CD4-positive, alpha-beta T cell (primary cell): ENCODE results near the gene CDCP2. TPM values are rescaled to one million over a fixed set of nuclear protein-coding genes. Genes with fewer than 3 reads are reported as not detected.

ENCODE experiments used
- ATAC-seq: fragments of 200-7000 bp; cut with Tn5 transposase; one replicate; pipeline ENCODE4 v1.10.0; 2022; ENCODE audit warnings: mild to moderate bottlenecking; ENCODE audit not compliant: poor library complexity
- CTCF ChIA-PET: fragments of 350-600 bp; sonication (Branson Sonifier 250); formaldehyde crosslinking; loops from one replicate; lab custom pipeline; 2021; ENCODE audit warnings: antibody characterized with exemption, inconsistent platforms; lab: Charles Lee
- POLR2A ChIA-PET: fragments of 350-600 bp; sonication (Branson Sonifier 250); formaldehyde crosslinking; loops from one replicate; lab custom pipeline; 2021; ENCODE audit warnings: antibody characterized with exemption, inconsistent platforms; lab: Charles Lee
- DNase-seq, 14 experiments: peaks; one replicate each; pipeline ENCODE4 v3.0.0-alpha.2; 2013 to 2020; ENCODE audit warnings: mixed read lengths in 2 of 14
- H3K27ac ChIP-seq, 2 donors: one replicate each; pipeline versions ENCODE4 v1.5.1 to v1.7.0; 2013; ENCODE audit warnings: low read length in 2 of 2, low read depth in 1 of 2, mild to moderate bottlenecking in 1 of 2
- H3K27me3 ChIP-seq, 2 experiments: 1 replicate in 1 of 2; 2 replicates in 1 of 2; pipeline versions ENCODE4 v1.6.1 to v1.7.0; 2013; ENCODE audit warnings: low read length in 2 of 2, control low read depth in 1 of 2, mild to moderate bottlenecking in 1 of 2, moderate library complexity in 1 of 2; ENCODE audit not compliant: insufficient read depth in 2 of 2, control insufficient read depth in 1 of 2
- H3K36me3 ChIP-seq: one replicate; pipeline ENCODE4 v1.6.1; 2013; ENCODE audit warnings: low read length, control low read depth; ENCODE audit not compliant: insufficient read depth
- H3K4me1 ChIP-seq: one replicate; pipeline ENCODE4 v1.6.1; 2013; ENCODE audit warnings: low read length, control low read depth; ENCODE audit not compliant: insufficient read depth
- H3K4me3 ChIP-seq: one replicate; pipeline ENCODE4 v1.5.1; 2013; ENCODE audit warnings: mild to moderate bottlenecking, low read length, moderate library complexity
- H3K9me3 ChIP-seq, 2 experiments: 1 replicate in 1 of 2; 2 replicates in 1 of 2; pipeline versions ENCODE4 v1.6.1 to v1.7.0; 2013; ENCODE audit warnings: low read length in 2 of 2, mild to moderate bottlenecking in 2 of 2, control low read depth in 1 of 2, moderate library complexity in 1 of 2; ENCODE audit not compliant: control insufficient read depth in 1 of 2, insufficient read depth in 1 of 2
- H3K27ac Mint-ChIP-seq: one replicate; pipeline ENCODE4 v1.8.0; 2020; ENCODE audit warnings: mixed read lengths
- H3K27me3 Mint-ChIP-seq: one replicate; pipeline ENCODE4 v1.8.0; 2021; ENCODE audit warnings: mixed read lengths
- H3K36me3 Mint-ChIP-seq: one replicate; pipeline ENCODE4 v1.8.0; 2021; ENCODE audit warnings: low read depth, mixed read lengths
- H3K4me1 Mint-ChIP-seq: one replicate; pipeline ENCODE4 v1.8.0; 2021; ENCODE audit warnings: low read depth, mixed read lengths
- H3K4me3 Mint-ChIP-seq: one replicate; pipeline ENCODE4 v1.8.0; 2020; ENCODE audit warnings: mild to moderate bottlenecking, mixed read lengths
- H3K9me3 Mint-ChIP-seq: one replicate; pipeline ENCODE4 v1.8.0; 2020; ENCODE audit warnings: mixed read lengths
- intact Hi-C, 2 experiments: fragments of 100-400 bp; cut with DNase I in 1 of 2; cut with micrococcal nuclease in 1 of 2; formaldehyde crosslinking; loops; one replicate each; pipeline versions ENCODE4 v1.15.1 to v1.9.0; 2023 to 2025; cut with DNase I, micrococcal nuclease
- total RNA-seq, 174 experiments: library from RNA in 2 of 174; stranded (reverse) in 2 of 174; gene quantifications; one replicate each; pipeline ENCODE4 v1.2.3 and lab custom pipeline; 2021 to 2026
- TF ChIP-seq, protein P1 (sequence below): fragments of 200-600 bp; IDR thresholded peaks from one replicate; pipeline ENCODE4 v1.8.0; 2022; ENCODE audit warnings: antibody characterized with exemption, mild to moderate bottlenecking

Gene CDCP2
- total RNA-seq, 2 experiments from 2014 or later = not detected

- ATAC-seq (no peak), DNase-seq (no peak)
- H3K4me1 ChIP-seq = peaks cover 9% of the 10 kb centered on the region
- CTCF ChIA-PET = interaction anchor here (0.7 to 1.3 kb wide), 3 partner anchors 12 to 368 kb away, joined by 4 to 14 read pairs (median 4); no protein-coding TSS in a partner anchor
- no peaks in the 10 kb centered on the region for H3K36me3 ChIP-seq
- Mint-ChIP-seq H3K9me3 (no peaks in the 10 kb centered on the region), H3K36me3 (no peaks in the 10 kb centered on the region), H3K4me3 (no peak overlapping the region), H3K27me3 (peaks cover 3% of the 10 kb centered on the region), H3K27ac (no peak overlapping the region), H3K4me1 (no peaks in the 10 kb centered on the region)
- POLR2A ChIA-PET = interaction anchor here (1.4 kb wide), 1 partner anchor 369 kb away, joined by 3 read pairs; no protein-coding TSS in a partner anchor
- no peak overlapping the region for H3K4me3 ChIP-seq
- no peaks in the 10 kb centered on the region for H3K27me3 ChIP-seq
- intact Hi-C loops = loop anchor here (1.0 to 5.0 kb wide), 3 partner anchors 291 to 689 kb away; no protein-coding TSS in a partner anchor
- H3K27ac ChIP-seq = no peak overlapping the region
- TF ChIP-seq, protein P1, sequence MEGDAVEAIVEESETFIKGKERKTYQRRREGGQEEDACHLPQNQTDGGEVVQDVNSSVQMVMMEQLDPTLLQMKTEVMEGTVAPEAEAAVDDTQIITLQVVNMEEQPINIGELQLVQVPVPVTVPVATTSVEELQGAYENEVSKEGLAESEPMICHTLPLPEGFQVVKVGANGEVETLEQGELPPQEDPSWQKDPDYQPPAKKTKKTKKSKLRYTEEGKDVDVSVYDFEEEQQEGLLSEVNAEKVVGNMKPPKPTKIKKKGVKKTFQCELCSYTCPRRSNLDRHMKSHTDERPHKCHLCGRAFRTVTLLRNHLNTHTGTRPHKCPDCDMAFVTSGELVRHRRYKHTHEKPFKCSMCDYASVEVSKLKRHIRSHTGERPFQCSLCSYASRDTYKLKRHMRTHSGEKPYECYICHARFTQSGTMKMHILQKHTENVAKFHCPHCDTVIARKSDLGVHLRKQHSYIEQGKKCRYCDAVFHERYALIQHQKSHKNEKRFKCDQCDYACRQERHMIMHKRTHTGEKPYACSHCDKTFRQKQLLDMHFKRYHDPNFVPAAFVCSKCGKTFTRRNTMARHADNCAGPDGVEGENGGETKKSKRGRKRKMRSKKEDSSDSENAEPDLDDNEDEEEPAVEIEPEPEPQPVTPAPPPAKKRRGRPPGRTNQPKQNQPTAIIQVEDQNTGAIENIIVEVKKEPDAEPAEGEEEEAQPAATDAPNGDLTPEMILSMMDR = no peak
- H3K9me3 ChIP-seq = no peaks in the 10 kb centered on the region
Observed at GRCh38 chr1:54120698-54121481, 31.9 kb downstream of the CDCP2 start.

DNA sequence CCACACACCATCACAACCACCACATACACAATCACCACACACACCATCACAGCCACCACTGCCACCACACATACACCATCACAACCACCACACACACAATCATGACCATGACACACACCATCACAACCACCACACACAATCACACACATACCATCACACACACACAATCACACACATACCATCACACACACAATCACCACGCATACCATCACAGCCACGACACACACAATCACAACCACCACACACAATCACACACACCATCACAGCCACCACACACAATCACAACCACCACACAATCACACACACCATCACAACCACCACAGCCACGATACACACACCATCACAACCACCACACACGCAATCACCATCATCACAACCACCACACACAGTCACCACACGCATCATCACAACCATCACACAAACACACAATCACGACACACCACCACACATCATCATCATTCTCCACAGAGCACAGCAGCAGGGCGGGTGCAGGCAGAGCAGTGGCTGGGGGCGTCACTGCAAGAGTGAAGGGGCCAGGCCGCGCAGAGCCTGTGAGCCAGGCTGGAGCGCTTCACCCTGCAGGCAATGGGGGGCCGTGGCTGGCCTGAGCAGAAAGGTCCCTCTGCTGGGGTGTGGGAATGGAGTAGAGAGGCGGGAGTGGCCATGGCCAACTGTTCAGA lies 32.6 kb downstream of the CDCP2 start:
- Mint-ChIP-seq H3K27me3 (peaks cover 3% of the 10 kb centered on the region), H3K9me3 (no peaks in the 10 kb centered on the region), H3K4me1 (no peaks in the 10 kb centered on the region), H3K36me3 (no peaks in the 10 kb centered on the region), H3K27ac (no peak overlapping the region), H3K4me3 (no peak overlapping the region)
- CTCF ChIA-PET = no interaction called here
- H3K27ac ChIP-seq = no peak overlapping the region
- H3K4me1 ChIP-seq = peaks cover 9% of the 10 kb centered on the region
- H3K27me3 ChIP-seq = no peaks in the 10 kb centered on the region
- no peak overlapping the region for H3K4me3 ChIP-seq
- no peak for ATAC-seq
- intact Hi-C loops = loop anchor here in 1 of 2 experiments (5.0 kb wide), 1 partner anchor 292 kb away; no protein-coding TSS in a partner anchor
- POLR2A ChIA-PET = no interaction called here
- H3K36me3 ChIP-seq = no peaks in the 10 kb centered on the region
- TF ChIP-seq, protein P1 = no peak
- no peaks in the 10 kb centered on the region for H3K9me3 ChIP-seq
- no peak for DNase-seq

- DNase-seq (no peak), ATAC-seq (no peak)
- Histone ChIP-seq H3K27ac (no peak overlapping the region), H3K4me1 (peaks cover 9% of the 10 kb centered on the region), H3K36me3 (no peaks in the 10 kb centered on the region), H3K27me3 (no peaks in the 10 kb centered on the region), H3K9me3 (no peaks in the 10 kb centered on the region), H3K4me3 (no peak overlapping the region)
- Mint-ChIP-seq H3K36me3 (no peaks in the 10 kb centered on the region), H3K27me3 (peaks cover 3% of the 10 kb centered on the region), H3K9me3 (no peaks in the 10 kb centered on the region), H3K4me3 (no peak overlapping the region), H3K4me1 (no peaks in the 10 kb centered on the region), H3K27ac (no peak overlapping the region)
- intact Hi-C loops = no loop called here
- ChIA-PET POLR2A (no interaction called here), CTCF (no interaction called here)
- TF ChIP-seq, protein P1 = no peak
Observed at GRCh38 chr1:54118704-54119103, 34.1 kb downstream of the CDCP2 start.
